Measurements from ENCODE around the gene KIAA1217.

KIAA1217 gene

GRCh38 chr10:24590697-24591457 is 381.9 kb downstream of the KIAA1217 start:
- DNase-seq (no peak), ATAC-seq (peak; percentile 46)

GRCh38 chr10:24596217-24596930 is 387.4 kb downstream of the KIAA1217 start:
- ATAC-seq (no peak), DNase-seq (no peak)

- no peak for DNase-seq
- ATAC-seq, result no peak
These were observed 388.5 kb downstream of the KIAA1217 start for GRCh38 chr10:24597426-24597825.

All from stimulated activated naive CD8-positive, alpha-beta T cell treated with anti-CD3 and anti-CD28 coated beads, Interleukin-15, Interleukin-2, amounts not matched to agents 100 U/mL and 50 U/mL, for 24 hours (primary cell).